OCI-LY1 (cell line): ENCODE results near the gene DAAM1.

Experiments
- H2AFZ ChIP-seq: fragments of 200-600 bp; sonication (generic), shearing (Covaris generic); 2 replicates; pipeline ENCODE4 v1.6.0; 2014; ENCODE audit warnings: antibody characterized with exemption, mild to moderate bottlenecking, low read length
- H3F3A ChIP-seq: fragments of 200-600 bp; sonication (generic), shearing (Covaris generic); 2 replicates; pipeline ENCODE4 v1.6.0; 2014; ENCODE audit warnings: mild to moderate bottlenecking, antibody characterized with exemption, low read length, moderate library complexity; ENCODE audit not compliant: insufficient read depth
- H3K27ac ChIP-seq: fragments of 200-600 bp; sonication (generic); 2 replicates; pipeline ENCODE4 v1.5.1; 2014; ENCODE audit warnings: low read length, mixed run types, mild to moderate bottlenecking, low read depth; ENCODE audit not compliant: poor library complexity, severe bottlenecking
- H3K27me3 ChIP-seq: fragments of 200-600 bp; sonication (generic); 2 replicates; pipeline ENCODE4 v1.6.0; 2014; ENCODE audit warnings: antibody characterized with exemption, mild to moderate bottlenecking, low read length, moderate library complexity; ENCODE audit not compliant: insufficient read depth
- H3K36me3 ChIP-seq: fragments of 200-600 bp; sonication (generic); 2 replicates; pipeline ENCODE4 v1.6.1; 2014; ENCODE audit warnings: mild to moderate bottlenecking, antibody characterized with exemption, low read length, moderate library complexity, mixed read lengths; ENCODE audit not compliant: insufficient read depth
- H3K4me1 ChIP-seq: fragments of 200-600 bp; sonication (generic); 2 replicates; pipeline ENCODE4 v1.5.1; 2014; ENCODE audit warnings: mild to moderate bottlenecking, low read length, moderate library complexity; ENCODE audit not compliant: insufficient read depth, severe bottlenecking
- H3K4me2 ChIP-seq: fragments of 200-600 bp; sonication (generic), shearing (Covaris generic); 2 replicates; pipeline ENCODE4 v1.6.1; 2014; ENCODE audit warnings: low read length
- H3K4me3 ChIP-seq: fragments of 200-600 bp; sonication (generic); 2 replicates; pipeline ENCODE4 v1.5.1; 2014; ENCODE audit warnings: low read length, low read depth, mild to moderate bottlenecking, mixed read lengths; ENCODE audit not compliant: poor library complexity, severe bottlenecking
- H3K79me2 ChIP-seq: fragments of 200-600 bp; shearing (Covaris generic); 2 replicates; pipeline ENCODE4 v1.6.1; 2016; ENCODE audit warnings: mixed run types, low read length, mixed read lengths; ENCODE audit not compliant: insufficient read depth
- H3K9ac ChIP-seq: fragments of 200-600 bp; sonication (generic), shearing (Covaris generic); 2 replicates; pipeline ENCODE4 v1.6.1; 2014; ENCODE audit warnings: mild to moderate bottlenecking, low read length, mixed read lengths
- H3K9me2 ChIP-seq: fragments of 200-600 bp; sonication (generic), shearing (Covaris generic); 2 replicates; pipeline ENCODE4 v1.6.1; 2014; ENCODE audit warnings: low read depth, mild to moderate bottlenecking, low read length, mixed read lengths
- H3K9me3 ChIP-seq: fragments of 200-600 bp; shearing (Covaris generic); 2 replicates; pipeline ENCODE4 v1.6.1; 2014; ENCODE audit warnings: low read length, mixed read lengths
- H4K20me1 ChIP-seq: fragments of 200-600 bp; sonication (generic), shearing (Covaris generic); 2 replicates; pipeline ENCODE4 v1.6.0; 2016; ENCODE audit warnings: mild to moderate bottlenecking, low read length; ENCODE audit not compliant: insufficient read depth
- EZH2 ChIP-seq: fragments of 200-600 bp; sonication (generic), shearing (Covaris generic); IDR thresholded peaks from 2 replicates; pipeline ENCODE4 v1.8.0; 2017; ENCODE audit warnings: borderline replicate concordance, mixed run types, mild to moderate bottlenecking, antibody characterized with exemption, low read length, moderate library complexity, mixed read lengths
- TF ChIP-seq, protein P1 (sequence below): fragments of 200-600 bp; sonication (generic), shearing (Covaris generic); IDR thresholded peaks from 2 replicates; pipeline ENCODE4 v1.5.1; 2017; ENCODE audit warnings: mild to moderate bottlenecking, antibody characterized with exemption, low read length, moderate library complexity, mixed read lengths

The DAAM1 gene

GRCh38 chr14:59159169-59159568 lies 29.3 kb upstream of the DAAM1 start:
- Histone ChIP-seq H3K4me2 (no peak overlapping the region), H3K27me3 (no peaks in the 10 kb centered on the region), H3K4me3 (no peak overlapping the region), H3K36me3 (no peaks in the 10 kb centered on the region), H3K9me2 (no peaks in the 10 kb centered on the region), H3F3A (no peaks in the 10 kb centered on the region), H3K9ac (no peak overlapping the region), H3K79me2 (no peaks in the 10 kb centered on the region), H3K4me1 (no peaks in the 10 kb centered on the region), H4K20me1 (no peaks in the 10 kb centered on the region), H3K9me3 (no peaks in the 10 kb centered on the region), H2AFZ (no peak overlapping the region), H3K27ac (no peak overlapping the region)
- no peak for TF ChIP-seq EZH2
- TF ChIP-seq, protein P1, sequence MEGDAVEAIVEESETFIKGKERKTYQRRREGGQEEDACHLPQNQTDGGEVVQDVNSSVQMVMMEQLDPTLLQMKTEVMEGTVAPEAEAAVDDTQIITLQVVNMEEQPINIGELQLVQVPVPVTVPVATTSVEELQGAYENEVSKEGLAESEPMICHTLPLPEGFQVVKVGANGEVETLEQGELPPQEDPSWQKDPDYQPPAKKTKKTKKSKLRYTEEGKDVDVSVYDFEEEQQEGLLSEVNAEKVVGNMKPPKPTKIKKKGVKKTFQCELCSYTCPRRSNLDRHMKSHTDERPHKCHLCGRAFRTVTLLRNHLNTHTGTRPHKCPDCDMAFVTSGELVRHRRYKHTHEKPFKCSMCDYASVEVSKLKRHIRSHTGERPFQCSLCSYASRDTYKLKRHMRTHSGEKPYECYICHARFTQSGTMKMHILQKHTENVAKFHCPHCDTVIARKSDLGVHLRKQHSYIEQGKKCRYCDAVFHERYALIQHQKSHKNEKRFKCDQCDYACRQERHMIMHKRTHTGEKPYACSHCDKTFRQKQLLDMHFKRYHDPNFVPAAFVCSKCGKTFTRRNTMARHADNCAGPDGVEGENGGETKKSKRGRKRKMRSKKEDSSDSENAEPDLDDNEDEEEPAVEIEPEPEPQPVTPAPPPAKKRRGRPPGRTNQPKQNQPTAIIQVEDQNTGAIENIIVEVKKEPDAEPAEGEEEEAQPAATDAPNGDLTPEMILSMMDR: no peak

DNA sequence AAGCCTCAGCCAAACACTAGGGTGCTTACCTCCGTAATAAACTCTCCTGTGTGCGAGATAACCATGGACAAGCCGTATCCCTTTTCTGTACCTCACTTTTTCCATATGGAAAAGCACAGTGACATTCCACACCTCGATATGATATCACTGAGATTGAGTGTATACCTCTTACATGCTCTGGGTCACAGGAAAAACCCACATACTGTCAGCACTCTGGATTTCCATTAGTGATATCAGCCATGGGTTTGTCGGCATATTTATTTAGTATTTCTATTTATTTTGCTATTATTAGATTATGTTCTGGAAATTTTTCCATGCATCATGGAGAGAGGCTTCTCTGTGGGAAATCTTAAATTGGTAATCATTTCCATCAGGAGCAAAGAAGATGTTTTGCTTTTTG lies 28.0 kb upstream of the DAAM1 start:
- Histone ChIP-seq H3K4me3 (no peak overlapping the region), H3K4me1 (no peaks in the 10 kb centered on the region), H2AFZ (no peak overlapping the region), H3K79me2 (no peaks in the 10 kb centered on the region), H3K9me3 (no peaks in the 10 kb centered on the region), H4K20me1 (no peaks in the 10 kb centered on the region), H3K9ac (no peak overlapping the region), H3F3A (no peaks in the 10 kb centered on the region), H3K36me3 (no peaks in the 10 kb centered on the region), H3K27me3 (no peaks in the 10 kb centered on the region), H3K27ac (no peak overlapping the region), H3K4me2 (no peak overlapping the region), H3K9me2 (no peaks in the 10 kb centered on the region)
- TF ChIP-seq, protein P1: no peak
- TF ChIP-seq EZH2: no peak

GRCh38 chr14:59161561-59162175 lies 26.8 kb upstream of the DAAM1 start:
- Histone ChIP-seq H3K9me2 (no peaks in the 10 kb centered on the region), H3K27me3 (no peaks in the 10 kb centered on the region), H3K4me3 (no peak overlapping the region), H2AFZ (no peak overlapping the region), H4K20me1 (no peaks in the 10 kb centered on the region), H3K4me1 (no peaks in the 10 kb centered on the region), H3K4me2 (no peak overlapping the region), H3K27ac (no peak overlapping the region), H3K36me3 (no peaks in the 10 kb centered on the region), H3K9ac (no peak overlapping the region), H3F3A (no peaks in the 10 kb centered on the region), H3K79me2 (no peaks in the 10 kb centered on the region), H3K9me3 (no peaks in the 10 kb centered on the region)
- TF ChIP-seq, protein P1: no peak
- no peak for TF ChIP-seq EZH2
